Body of pancreas (tissue), 4 donors: ENCODE data around the gene PFKFB4. TPM values are rescaled to one million over a fixed set of nuclear protein-coding genes. Genes with fewer than 3 reads are reported as not detected.
"Not testable (repeated sequence)": the region's sequence is repeated elsewhere in the genome, so short reads cannot be mapped to it uniquely, and the experiment has no call there.

Experiments used
- ATAC-seq: fragments of 150-250 bp; one replicate; pipeline ENCODE4 v1.9.1; 2016
- DNase-seq, 4 donors: peaks; one replicate each; pipeline ENCODE4 v3.0.0-alpha.2; 2019
- H3K27ac ChIP-seq, 4 donors: fragments of 200-600 bp; sonication (generic); 1 replicate in 3 of 4; 2 replicates in 1 of 4; pipeline versions ENCODE4 v1.5.1 to v1.6.1; 2016 to 2019; ENCODE audit warnings: mild to moderate bottlenecking in 1 of 4, mixed read lengths in 1 of 4, moderate library complexity in 1 of 4
- H3K27me3 ChIP-seq, 2 donors: fragments of 200-600 bp; sonication (generic); one replicate each; pipeline ENCODE4 v1.6.0; 2016; ENCODE audit warnings: mild to moderate bottlenecking in 1 of 2
- H3K36me3 ChIP-seq, 2 donors: fragments of 200-600 bp; sonication (generic); replicated peaks in 1 of 2; 2 replicates each; pipeline ENCODE4 v1.5.1; 2016; ENCODE audit warnings: low read depth in 2 of 2; ENCODE audit not compliant: insufficient read depth in 1 of 2
- H3K4me1 ChIP-seq: fragments of 200-600 bp; sonication (generic); one replicate; pipeline ENCODE4 v1.6.0; 2016
- H3K4me3 ChIP-seq, 2 donors: fragments of 200-600 bp; sonication (generic); 1 replicate in 1 of 2; 2 replicates in 1 of 2; pipeline ENCODE4 v1.5.1; 2016 to 2019
- H3K9me3 ChIP-seq, 3 donors: fragments of 200-600 bp; sonication (generic); 1 replicate in 2 of 3; 2 replicates in 1 of 3; pipeline ENCODE4 v1.5.1; 2016
- POLR2A ChIP-seq, 3 donors: fragments of 450-650 bp; IDR thresholded peaks; one replicate each; pipeline ENCODE4 v1.6.1; 2016; ENCODE audit warnings: antibody characterized with exemption in 3 of 3, mild to moderate bottlenecking in 2 of 3
- WGBS, 2 donors: methylation state at CpG; one replicate each; pipeline ENCODE4 v1.1.5; 2017; 5-methylcytosine and 5-hydroxymethylcytosine counted together
- intact Hi-C: fragments of 100-400 bp; cut with DNase I; formaldehyde crosslinking; loops from one replicate; pipeline ENCODE4 v1.15.1; 2023
- total RNA-seq, 2 donors: library from RNA; depleted of rRNA; stranded (reverse); fragments of >200 nt; gene quantifications; one replicate each; pipeline ENCODE4 v1.1.0, GENCODE V29; 2016
- TF ChIP-seq, protein P1 (sequence below), 7 experiments: fragments of 450-650 bp in 4 of 7; fragments of 200-600 bp in 3 of 7; sonication (generic) in 3 of 7; IDR thresholded peaks; one replicate each; pipeline ENCODE4 v1.5.1; 2016 to 2019; ENCODE audit warnings: antibody characterized with exemption in 7 of 7

The PFKFB4 gene
- total RNA-seq, 2 donors from 2014 or later: 8.9 to 11.4 TPM

GRCh38 chr3:48553361-48553760 lies 3.2 kb downstream of the PFKFB4 start:
- ATAC-seq (no peak), DNase-seq (no peak)
- no peak for TF ChIP-seq POLR2A (IDR thresholded peaks at IDR 0.05)
- TF ChIP-seq, protein P1, sequence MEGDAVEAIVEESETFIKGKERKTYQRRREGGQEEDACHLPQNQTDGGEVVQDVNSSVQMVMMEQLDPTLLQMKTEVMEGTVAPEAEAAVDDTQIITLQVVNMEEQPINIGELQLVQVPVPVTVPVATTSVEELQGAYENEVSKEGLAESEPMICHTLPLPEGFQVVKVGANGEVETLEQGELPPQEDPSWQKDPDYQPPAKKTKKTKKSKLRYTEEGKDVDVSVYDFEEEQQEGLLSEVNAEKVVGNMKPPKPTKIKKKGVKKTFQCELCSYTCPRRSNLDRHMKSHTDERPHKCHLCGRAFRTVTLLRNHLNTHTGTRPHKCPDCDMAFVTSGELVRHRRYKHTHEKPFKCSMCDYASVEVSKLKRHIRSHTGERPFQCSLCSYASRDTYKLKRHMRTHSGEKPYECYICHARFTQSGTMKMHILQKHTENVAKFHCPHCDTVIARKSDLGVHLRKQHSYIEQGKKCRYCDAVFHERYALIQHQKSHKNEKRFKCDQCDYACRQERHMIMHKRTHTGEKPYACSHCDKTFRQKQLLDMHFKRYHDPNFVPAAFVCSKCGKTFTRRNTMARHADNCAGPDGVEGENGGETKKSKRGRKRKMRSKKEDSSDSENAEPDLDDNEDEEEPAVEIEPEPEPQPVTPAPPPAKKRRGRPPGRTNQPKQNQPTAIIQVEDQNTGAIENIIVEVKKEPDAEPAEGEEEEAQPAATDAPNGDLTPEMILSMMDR (IDR thresholded peaks at IDR 0.05): no peak
- Histone ChIP-seq H3K4me3 (no peak overlapping the region), H3K9me3 (no peaks in the 10 kb centered on the region), H3K27me3 (no peaks in the 10 kb centered on the region), H3K27ac (peak overlapping the region; percentile 81 to 93 (median 88)), H3K4me1 (peaks cover 81% of the 10 kb centered on the region), H3K36me3 (no peaks in the 10 kb centered on the region)
- WGBS, 2 donors: 68 to 81% methylated on average over 5 of the region's 5 CpGs
- intact Hi-C loops: no loop called here

DNA sequence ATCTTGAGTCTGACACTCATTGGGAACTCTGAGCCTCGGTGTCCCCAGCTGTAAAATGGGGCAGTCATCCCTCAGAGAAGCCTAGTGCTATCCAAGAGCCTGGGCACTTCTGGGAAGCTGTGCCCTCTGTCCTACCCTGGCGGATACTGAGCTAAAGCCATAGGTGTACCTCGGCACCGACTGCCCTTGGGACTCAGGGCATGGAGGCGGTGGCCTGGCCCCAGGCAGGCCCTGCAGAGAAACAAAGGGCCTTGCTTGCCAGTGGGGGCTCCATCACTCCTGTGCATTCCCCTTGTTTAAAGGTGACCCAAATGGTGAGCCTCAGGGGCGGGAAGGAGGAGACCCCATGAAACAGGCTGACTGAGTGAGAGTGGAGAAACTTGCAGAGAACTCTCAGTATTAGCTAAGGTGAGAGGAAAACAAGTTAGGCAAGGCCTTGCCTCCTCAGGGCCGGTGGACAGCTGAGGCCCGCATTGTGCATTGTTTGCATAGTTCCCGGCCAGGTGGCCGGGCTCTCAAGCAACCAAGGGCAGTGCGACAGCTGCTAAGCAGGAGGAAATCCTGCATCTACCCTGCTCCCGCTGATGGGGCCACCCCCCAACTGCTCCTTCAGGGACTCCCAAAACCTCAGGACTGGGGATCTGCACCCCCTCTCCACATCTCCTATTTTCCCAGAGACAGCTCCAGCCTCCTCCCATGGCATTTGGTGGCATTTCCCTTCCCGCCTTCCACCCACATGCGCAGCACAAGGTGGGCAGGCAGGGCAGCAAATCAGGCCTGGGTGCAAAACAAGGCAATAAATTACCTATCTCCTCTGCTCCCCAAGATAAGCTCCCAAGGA lies 4.3 kb downstream of the PFKFB4 start:
- Histone ChIP-seq H3K9me3 (no peaks in the 10 kb centered on the region), H3K27me3 (no peaks in the 10 kb centered on the region), H3K4me1 (peaks cover 70% of the 10 kb centered on the region), H3K27ac (peak overlapping the region; percentile 81 to 93 (median 88)), H3K4me3 (no peak overlapping the region), H3K36me3 (no peaks in the 10 kb centered on the region)
- 22 to 32% methylated on average over 13 to 14 of the region's 14 CpGs for WGBS, 2 donors
- ATAC-seq (peak; percentile 54), DNase-seq (peak; percentile 89 to 94 (median 93))
- intact Hi-C loops: no loop called here
- peak in 2 of 3 donors; percentile 40 to 45 for TF ChIP-seq POLR2A (IDR thresholded peaks at IDR 0.05)
- TF ChIP-seq, protein P1 (IDR thresholded peaks at IDR 0.05): no peak

DNA sequence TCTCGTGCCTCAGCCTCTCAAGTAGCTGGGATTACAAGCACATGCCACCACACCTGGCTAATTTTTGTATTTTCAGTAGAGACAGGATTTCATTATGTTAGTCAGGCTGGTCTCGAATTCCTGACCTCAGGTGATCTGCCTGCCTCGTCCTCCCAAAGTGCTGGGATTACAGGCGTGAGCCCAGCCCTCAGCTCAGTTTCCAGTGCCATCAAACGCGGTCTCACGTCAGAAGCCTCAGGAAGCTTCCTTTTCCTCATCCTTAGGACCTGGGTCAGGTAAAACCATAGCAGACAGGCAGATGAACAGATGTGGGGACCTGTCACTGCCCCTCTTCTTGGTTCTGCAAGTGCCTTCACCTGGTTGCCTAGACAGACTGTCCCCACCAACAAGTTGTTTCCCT lies 5.0 kb downstream of the PFKFB4 start:
- H3K4me1 ChIP-seq: peaks cover 67% of the 10 kb centered on the region
- H3K9me3 ChIP-seq, DNase-seq, H3K4me3 ChIP-seq, intact Hi-C loops, H3K36me3 ChIP-seq, H3K27me3 ChIP-seq, ATAC-seq: not testable (repeated sequence)
- H3K27ac ChIP-seq: peak overlapping the region; percentile 81 to 93 (median 88)
- 59 to 86% methylated on average over 6 to 7 of the region's 7 CpGs for WGBS, 2 donors

DNA sequence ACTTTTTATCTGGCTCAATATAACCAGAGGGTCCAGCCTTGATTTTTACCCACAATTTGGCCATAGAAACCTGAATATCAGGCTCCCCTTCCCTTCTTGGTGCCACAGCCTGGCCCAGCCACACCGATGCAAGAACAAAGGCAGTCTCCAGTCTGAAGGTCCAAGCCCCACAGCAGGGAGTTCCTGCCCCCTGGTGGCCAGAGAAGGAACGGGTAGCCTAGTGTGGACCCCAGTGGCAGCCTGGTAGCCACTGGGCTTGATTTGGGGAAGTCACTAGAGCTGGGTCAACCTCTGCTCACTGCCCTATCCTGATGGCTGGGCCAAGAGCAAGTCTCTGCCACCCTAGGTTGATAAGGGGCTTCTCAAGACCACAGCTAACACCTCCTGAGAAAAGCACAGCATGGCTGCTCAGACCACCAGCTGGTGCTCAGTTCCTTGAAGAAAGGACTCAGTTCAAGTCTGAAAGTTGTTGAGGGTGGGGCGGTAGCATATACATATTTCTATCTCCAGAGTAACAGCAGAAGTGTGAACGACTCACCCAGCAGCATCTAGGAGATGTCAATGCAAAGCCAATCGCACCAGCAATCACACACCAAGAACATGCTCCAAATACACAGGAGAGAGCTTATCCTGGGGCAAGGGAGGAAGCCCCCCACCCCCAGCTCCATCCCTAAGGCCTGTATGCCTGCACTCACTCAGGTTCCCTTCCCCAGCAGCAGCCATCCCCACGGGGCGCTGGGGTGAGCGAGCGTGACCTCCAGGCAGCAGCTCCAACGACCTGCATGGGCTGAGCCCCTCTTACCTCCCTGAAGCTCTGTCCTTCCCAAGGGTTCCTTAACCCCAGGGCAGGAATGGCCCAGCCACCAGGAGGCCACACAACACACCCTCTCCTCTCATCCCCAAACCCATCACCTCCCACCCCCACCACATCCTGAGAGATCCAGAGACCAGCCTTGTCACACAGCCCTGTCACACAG lies 7.6 kb downstream of the PFKFB4 start:
- H3K27me3 ChIP-seq: no peaks in the 10 kb centered on the region

More for the DNA sequence above, 7.6 kb downstream of the PFKFB4 start:
- DNase-seq (peak; percentile 81 to 86 (median 84)), ATAC-seq (peak; percentile 69)
- no peaks in the 10 kb centered on the region for H3K9me3 ChIP-seq
- peak overlapping the region in 2 of 4 donors; percentile 26 to 93 for H3K27ac ChIP-seq
- no peak overlapping the region for H3K4me3 ChIP-seq
- intact Hi-C loops: loop anchor here (5.0 kb wide), 1 partner anchor 87 kb away; no protein-coding TSS in a partner anchor
- peaks cover 45% of the 10 kb centered on the region for H3K4me1 ChIP-seq
- peaks cover 0 to 2% of the 10 kb centered on the region in 2 donors for H3K36me3 ChIP-seq
- TF ChIP-seq, protein P1 (IDR thresholded peaks at IDR 0.05): peak; percentile 80 to 91 (median 90)
- TF ChIP-seq POLR2A (IDR thresholded peaks at IDR 0.05): no peak
- WGBS, 2 donors: 35 to 57% methylated on average over 5 to 10 of the region's 10 CpGs
